ENCODE measurements around the gene OSBPL2. TPM values are rescaled to one million over a fixed set of nuclear protein-coding genes. Genes with fewer than 3 reads are reported as not detected.

Gene OSBPL2
- total RNA-seq, 1 experiment from 2014 or later, result 36.9 TPM

- intact Hi-C loops (cut with micrococcal nuclease), result no loop called here
- H4K20me1 ChIP-seq (ENCODE audit: insufficient read depth), result no peaks in the 10 kb centered on the region
- no peak for TF ChIP-seq ZNF274 (IDR thresholded peaks at IDR 0.05; ENCODE audit: low read depth, low read length)
- no peak for TF ChIP-seq CBX3 (IDR thresholded peaks at IDR 0.05; ENCODE audit: low read depth)
- no peaks in the 10 kb centered on the region for H3K9me3 ChIP-seq (ENCODE audit: control insufficient read depth in 1 of 2, insufficient read depth in 1 of 2, low read depth in 1 of 2, low read length in 2 of 2)
- no peak overlapping the region for H2AFZ ChIP-seq (ENCODE audit: low read depth, low read length, poor library complexity, severe bottlenecking)
- ChIA-PET CTCF (no interaction called here), RAD21 (ENCODE audit: low non-redundant PET in 1 of 2, low total read pairs in 2 of 2, uncharacterized antibody in 2 of 2, unreplicated experiment in 2 of 2) (no interaction called here), POLR2A (no interaction called here)
- no peak overlapping the region for H3K27ac ChIP-seq (ENCODE audit: low read depth, low read length)
- no peak overlapping the region for H3K9ac ChIP-seq (ENCODE audit: low read length)
- no peak overlapping the region for H3K4me3 ChIP-seq (replicated peaks in 1 of 2; ENCODE audit: low read depth in 1 of 2, low read length in 2 of 2)
- H3K4me1 ChIP-seq (ENCODE audit: control insufficient read depth in 1 of 2, insufficient read depth in 2 of 2, low read length in 2 of 2), result no peaks in the 10 kb centered on the region
- no TSS peak for BruUV-seq (replicated peaks)
- peaks cover 16 to 40% of the 10 kb centered on the region in 2 experiments; a peak in 3 of 4 replicates for H3K36me3 ChIP-seq (ENCODE audit: control insufficient read depth in 1 of 2, insufficient read depth in 2 of 2, low read length in 2 of 2)
- no peaks in the 10 kb centered on the region for H3K27me3 ChIP-seq (ENCODE audit: insufficient read depth, low read length)
- H3K79me2 ChIP-seq (ENCODE audit: insufficient read depth, low read length), result no peaks in the 10 kb centered on the region
- H3K4me2 ChIP-seq (ENCODE audit: low read length), result no peak overlapping the region
- ATAC-seq, result no peak
- no peak for DNase-seq (ENCODE audit: low read depth, low spot score)
- no peaks in the 10 kb centered on the region for H3K9me2 ChIP-seq (ENCODE audit: insufficient read depth)
Measured at GRCh38 chr20:62329389-62330377, 91.4 kb downstream of the OSBPL2 start.

DNA sequence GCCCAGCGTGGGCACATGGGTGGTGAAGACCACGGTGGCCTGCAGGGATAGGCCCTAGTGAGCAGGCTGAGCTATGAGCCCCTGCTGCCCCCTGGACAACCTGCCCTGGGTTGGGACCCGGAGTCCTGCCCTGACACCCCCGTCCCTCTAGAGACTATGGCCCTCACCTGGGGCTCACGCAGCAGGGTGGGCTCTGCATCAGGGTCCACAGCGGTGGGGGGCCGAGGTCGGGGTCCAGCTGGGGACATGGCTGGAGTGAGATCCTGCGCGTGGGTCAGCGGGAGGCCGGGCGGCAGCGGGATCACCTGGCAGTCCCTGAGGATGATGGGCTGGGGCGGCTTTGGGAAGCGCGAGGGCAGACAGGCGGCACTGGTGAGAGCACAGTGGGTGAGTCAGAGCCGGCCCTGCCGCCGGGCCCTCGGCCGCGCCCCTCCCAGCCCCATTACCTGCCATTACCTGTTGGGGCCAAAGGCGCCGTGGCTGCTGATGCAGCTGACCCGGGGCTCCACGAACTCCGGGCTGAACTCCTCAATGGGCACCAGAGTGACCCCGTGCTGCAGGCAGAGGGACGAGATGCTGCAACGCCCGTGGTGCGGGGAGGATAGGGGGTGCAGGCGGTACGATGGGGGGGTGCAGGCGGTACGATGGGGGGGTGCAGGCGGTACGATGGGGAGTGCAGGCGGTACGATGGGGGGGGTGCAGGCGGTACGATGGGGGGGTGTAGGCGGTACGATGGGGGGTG, 92.4 kb downstream of the OSBPL2 start:
- H3K9me3 ChIP-seq (ENCODE audit: control insufficient read depth in 1 of 2, insufficient read depth in 1 of 2, low read depth in 1 of 2, low read length in 2 of 2), result no peaks in the 10 kb centered on the region
- H3K9ac ChIP-seq (ENCODE audit: low read length), result no peak overlapping the region
- H2AFZ ChIP-seq (ENCODE audit: low read depth, low read length, poor library complexity, severe bottlenecking), result no peak overlapping the region
- no peak overlapping the region for H3K27ac ChIP-seq (ENCODE audit: low read depth, low read length)
- TF ChIP-seq JUND (IDR thresholded peaks at IDR 0.05) (no peak), CEBPB (IDR thresholded peaks at IDR 0.05; ENCODE audit: low read depth) (no peak), POLR2A (IDR thresholded peaks at IDR 0.05; ENCODE audit: borderline replicate concordance, extremely low read depth, insufficient read depth, insufficient read length) (no peak), ZFX (IDR thresholded peaks at IDR 0.05) (no peak), SRF (IDR thresholded peaks at IDR 0.05; ENCODE audit: low read depth) (no peak), FOSL1 (IDR thresholded peaks at IDR 0.05; ENCODE audit: low read depth) (no peak), MAX (IDR thresholded peaks at IDR 0.05) (no peak), SP1 (IDR thresholded peaks at IDR 0.05; ENCODE audit: low read depth) (no peak), RAD21 (IDR thresholded peaks at IDR 0.05; ENCODE audit: low read depth) (no peak)
- TF ChIP-seq, protein P1, sequence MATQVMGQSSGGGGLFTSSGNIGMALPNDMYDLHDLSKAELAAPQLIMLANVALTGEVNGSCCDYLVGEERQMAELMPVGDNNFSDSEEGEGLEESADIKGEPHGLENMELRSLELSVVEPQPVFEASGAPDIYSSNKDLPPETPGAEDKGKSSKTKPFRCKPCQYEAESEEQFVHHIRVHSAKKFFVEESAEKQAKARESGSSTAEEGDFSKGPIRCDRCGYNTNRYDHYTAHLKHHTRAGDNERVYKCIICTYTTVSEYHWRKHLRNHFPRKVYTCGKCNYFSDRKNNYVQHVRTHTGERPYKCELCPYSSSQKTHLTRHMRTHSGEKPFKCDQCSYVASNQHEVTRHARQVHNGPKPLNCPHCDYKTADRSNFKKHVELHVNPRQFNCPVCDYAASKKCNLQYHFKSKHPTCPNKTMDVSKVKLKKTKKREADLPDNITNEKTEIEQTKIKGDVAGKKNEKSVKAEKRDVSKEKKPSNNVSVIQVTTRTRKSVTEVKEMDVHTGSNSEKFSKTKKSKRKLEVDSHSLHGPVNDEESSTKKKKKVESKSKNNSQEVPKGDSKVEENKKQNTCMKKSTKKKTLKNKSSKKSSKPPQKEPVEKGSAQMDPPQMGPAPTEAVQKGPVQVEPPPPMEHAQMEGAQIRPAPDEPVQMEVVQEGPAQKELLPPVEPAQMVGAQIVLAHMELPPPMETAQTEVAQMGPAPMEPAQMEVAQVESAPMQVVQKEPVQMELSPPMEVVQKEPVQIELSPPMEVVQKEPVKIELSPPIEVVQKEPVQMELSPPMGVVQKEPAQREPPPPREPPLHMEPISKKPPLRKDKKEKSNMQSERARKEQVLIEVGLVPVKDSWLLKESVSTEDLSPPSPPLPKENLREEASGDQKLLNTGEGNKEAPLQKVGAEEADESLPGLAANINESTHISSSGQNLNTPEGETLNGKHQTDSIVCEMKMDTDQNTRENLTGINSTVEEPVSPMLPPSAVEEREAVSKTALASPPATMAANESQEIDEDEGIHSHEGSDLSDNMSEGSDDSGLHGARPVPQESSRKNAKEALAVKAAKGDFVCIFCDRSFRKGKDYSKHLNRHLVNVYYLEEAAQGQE (IDR thresholded peaks at IDR 0.05; ENCODE audit: low read depth), result no peak
- H3K79me2 ChIP-seq (ENCODE audit: insufficient read depth, low read length), result no peaks in the 10 kb centered on the region
- CTCF ChIA-PET, result no interaction called here
- H3K4me1 ChIP-seq (ENCODE audit: control insufficient read depth in 1 of 2, insufficient read depth in 2 of 2, low read length in 2 of 2), result no peaks in the 10 kb centered on the region
- H3K4me3 ChIP-seq (replicated peaks in 1 of 2; ENCODE audit: low read depth in 1 of 2, low read length in 2 of 2), result no peak overlapping the region
- H3K9me2 ChIP-seq (ENCODE audit: insufficient read depth), result no peaks in the 10 kb centered on the region
- H3K4me2 ChIP-seq (ENCODE audit: low read length), result no peak overlapping the region
- peaks cover 16 to 36% of the 10 kb centered on the region in 2 experiments; a peak in 3 of 4 replicates for H3K36me3 ChIP-seq (ENCODE audit: control insufficient read depth in 1 of 2, insufficient read depth in 2 of 2, low read length in 2 of 2)
- POLR2A ChIA-PET, result no interaction called here
- H3K27me3 ChIP-seq (ENCODE audit: insufficient read depth, low read length), result no peaks in the 10 kb centered on the region
- no peaks in the 10 kb centered on the region for H4K20me1 ChIP-seq (ENCODE audit: insufficient read depth)
- intact Hi-C loops (cut with micrococcal nuclease), result no loop called here
- BruUV-seq (replicated peaks), result no TSS peak
- ATAC-seq (no peak), DNase-seq (ENCODE audit: low read depth, low spot score) (no peak)
- RAD21 ChIA-PET (ENCODE audit: low non-redundant PET in 1 of 2, low total read pairs in 2 of 2, uncharacterized antibody in 2 of 2, unreplicated experiment in 2 of 2), result no interaction called here

Data from HCT116 (cell line).